ENCODE results near the gene FCHSD2.
A peak's percentile ranks its signal among the peaks of the same experiment; 100 is the strongest.

The FCHSD2 gene

GRCh38 chr11:72969894-72970335, 172.2 kb downstream of the FCHSD2 start:
- peak; percentile 27 for DNase-seq (ENCODE audit: low spot score)

GRCh38 chr11:72968390-72968789, 173.7 kb downstream of the FCHSD2 start:
- DNase-seq (ENCODE audit: low spot score), result no peak

- no peak for DNase-seq (ENCODE audit: low spot score)
Observed at GRCh38 chr11:72965672-72966071, 176.4 kb downstream of the FCHSD2 start.

GRCh38 chr11:72962717-72963116, 179.4 kb downstream of the FCHSD2 start:
- DNase-seq (ENCODE audit: low spot score), result no peak

GRCh38 chr11:72962084-72962483, 180.0 kb downstream of the FCHSD2 start:
- no peak for DNase-seq (ENCODE audit: low spot score)

- DNase-seq (ENCODE audit: low spot score), result no peak
Observed at GRCh38 chr11:72959998-72960731, 182.0 kb downstream of the FCHSD2 start.

- no peak for DNase-seq (ENCODE audit: low spot score)
Observed at GRCh38 chr11:72958791-72959190, 183.3 kb downstream of the FCHSD2 start.

GRCh38 chr11:72955466-72955865, 186.7 kb downstream of the FCHSD2 start:
- DNase-seq (ENCODE audit: low spot score), result no peak

GRCh38 chr11:72954860-72955259, 187.3 kb downstream of the FCHSD2 start:
- DNase-seq (ENCODE audit: low spot score), result no peak

GRCh38 chr11:72953637-72954036, 188.5 kb downstream of the FCHSD2 start:
- no peak for DNase-seq (ENCODE audit: low spot score)

- no peak for DNase-seq (ENCODE audit: low spot score)
Observed at GRCh38 chr11:72951888-72952287, 190.2 kb downstream of the FCHSD2 start.

- no peak for DNase-seq (ENCODE audit: low spot score)
Observed at GRCh38 chr11:72951193-72951592, 190.9 kb downstream of the FCHSD2 start.

- DNase-seq (ENCODE audit: low spot score), result no peak
Observed at GRCh38 chr11:72950685-72951084, 191.4 kb downstream of the FCHSD2 start.

- no peak for DNase-seq (ENCODE audit: low spot score)
Observed at GRCh38 chr11:72947229-72947628, 194.9 kb downstream of the FCHSD2 start.

- no peak for DNase-seq (ENCODE audit: low spot score)
Observed at GRCh38 chr11:72943664-72944063, 198.5 kb downstream of the FCHSD2 start.

- DNase-seq (ENCODE audit: low spot score), result no peak
Observed at GRCh38 chr11:72940417-72940816, 201.7 kb downstream of the FCHSD2 start.

GRCh38 chr11:72939031-72939430, 203.1 kb downstream of the FCHSD2 start:
- no peak for DNase-seq (ENCODE audit: low spot score)

GRCh38 chr11:72937439-72937838, 204.7 kb downstream of the FCHSD2 start:
- no peak for DNase-seq (ENCODE audit: low spot score)

GRCh38 chr11:72935700-72936099, 206.4 kb downstream of the FCHSD2 start:
- DNase-seq (ENCODE audit: low spot score), result no peak

GRCh38 chr11:72932132-72932570, 210.0 kb downstream of the FCHSD2 start:
- DNase-seq (ENCODE audit: low spot score), result no peak

- DNase-seq (ENCODE audit: low spot score), result no peak
Observed at GRCh38 chr11:72930008-72930407, 212.1 kb downstream of the FCHSD2 start.

- no peak for DNase-seq (ENCODE audit: low spot score)
Observed at GRCh38 chr11:72929256-72929655, 212.9 kb downstream of the FCHSD2 start.

- DNase-seq (ENCODE audit: low spot score), result no peak
Observed at GRCh38 chr11:72927380-72927779, 214.7 kb downstream of the FCHSD2 start.

GRCh38 chr11:72926076-72926475, 216.0 kb downstream of the FCHSD2 start:
- DNase-seq (ENCODE audit: low spot score), result no peak

Measured in CD4-positive, alpha-beta T cell treated with Interleukin-6 at 100 ng/mL for 8 hours (primary cell).